A549 (cell line): ENCODE results near the gene TIMM44. TPM values are rescaled to one million over a fixed set of nuclear protein-coding genes. Genes with fewer than 3 reads are reported as not detected.

Experiments
- ATAC-seq, 2 experiments: fragments of 200-7000 bp in 1 of 2; fragments of >200 bp in 1 of 2; cut with Nextera tagmentation in 1 of 2; cut with Tn5 transposase in 1 of 2; 3 replicates each; pipeline versions ENCODE4 v1.8.0 to v1.9.1; 2018 to 2020; ENCODE audit warnings: mild to moderate bottlenecking in 1 of 2, moderate library complexity in 1 of 2
- CTCF ChIA-PET: fragments of 300-600 bp; sonication (Branson Sonifier 250); formaldehyde crosslinking; extraction: SDS; loops from one replicate; lab custom pipeline; 2021; ENCODE audit warnings: antibody characterized with exemption, inconsistent platforms; lab: Yijun Ruan, JAX
- POLR2A ChIA-PET: fragments of 350-600 bp; formaldehyde crosslinking; extraction: SDS; loops from one replicate; lab custom pipeline; 2021; ENCODE audit warnings: antibody characterized with exemption, inconsistent platforms; lab: Yijun Ruan, JAX
- DNase-seq, 2 experiments: peaks; one replicate each; pipeline versions ENCODE4 v3.0.0 to v3.0.0-alpha.2; 2011 to 2016; ENCODE audit warnings: low read depth in 1 of 2, low spot score in 1 of 2
- FAIRE-seq: peaks from 2 replicates; lab custom pipeline; 2011; peaks lifted over from hg19 to GRCh38; lab: Jason Lieb, UNC
- H3K27ac ChIP-seq, 2 experiments: fragments of >200 bp; sonication (Bioruptor Twin); formaldehyde crosslinking; 3 replicates each; pipeline ENCODE4 v1.5.1; 2016 to 2017
- H3K4me1 ChIP-seq: fragments of >200 bp; sonication (Bioruptor Twin); formaldehyde crosslinking; 3 replicates; pipeline ENCODE4 v1.6.1; 2016
- H3K4me2 ChIP-seq: fragments of >200 bp; sonication (Bioruptor Twin); formaldehyde crosslinking; 3 replicates; pipeline ENCODE4 v1.6.1; 2016
- H3K4me3 ChIP-seq: fragments of >200 bp; sonication (Bioruptor Twin); formaldehyde crosslinking; 3 replicates; pipeline ENCODE4 v1.5.1; 2016
- H3K9me3 ChIP-seq: fragments of >200 bp; sonication (Bioruptor Twin); formaldehyde crosslinking; 3 replicates; pipeline ENCODE4 v1.6.1; 2016
- CBX8 ChIP-seq: fragments of 200-600 bp; sonication (generic); IDR thresholded peaks from 2 replicates; pipeline ENCODE4 v1.6.1; 2016
- CEBPB ChIP-seq, 2 experiments: fragments of >200 bp in 1 of 2; sonication (Bioruptor Twin) in 1 of 2; formaldehyde crosslinking in 1 of 2; IDR thresholded peaks; 2 replicates each; pipeline ENCODE4 v1.6.1; 2012 to 2016
- CHD2 ChIP-seq: fragments of 150-350 bp; IDR thresholded peaks from 2 replicates; pipeline ENCODE4 v1.6.1; 2014; ENCODE audit warnings: low read length; ENCODE audit not compliant: partially characterized antibody
- CTCF ChIP-seq: fragments of >200 bp; sonication (Bioruptor Twin); formaldehyde crosslinking; IDR thresholded peaks from 3 replicates; pipeline ENCODE4 v1.5.1; 2016
- EHMT2 ChIP-seq: fragments of 200-600 bp; sonication (generic); IDR thresholded peaks from 2 replicates; pipeline ENCODE4 v1.6.1; 2016; ENCODE audit warnings: antibody characterized with exemption, low read depth, mild to moderate bottlenecking, moderate library complexity
- EP300 ChIP-seq, 2 experiments: fragments of >200 bp; sonication (Bioruptor Twin); formaldehyde crosslinking; IDR thresholded peaks; 2 replicates in 1 of 2; 3 replicates in 1 of 2; pipeline ENCODE4 v1.6.1; 2016 to 2017
- GATA3 ChIP-seq: IDR thresholded peaks from 2 replicates; pipeline ENCODE4 v1.6.1; 2012; ENCODE audit warnings: borderline replicate concordance
- HDAC2 ChIP-seq: fragments of 200-600 bp; sonication (generic); IDR thresholded peaks from 2 replicates; pipeline ENCODE4 v1.6.1; 2016
- HMGXB4 ChIP-seq: fragments of 250-450 bp; sonication (Bioruptor Pico); IDR thresholded peaks from 2 replicates; pipeline ENCODE4 v1.5.0; 2021; ENCODE audit warnings: mild to moderate bottlenecking, moderate library complexity, borderline replicate concordance
- HOXB13 ChIP-seq: fragments of 250-450 bp; sonication (Bioruptor Pico); IDR thresholded peaks from 2 replicates; pipeline ENCODE4 v1.5.0; 2020; ENCODE audit warnings: low read depth, mild to moderate bottlenecking, moderate library complexity
- MAZ ChIP-seq: fragments of 150-350 bp; IDR thresholded peaks from 2 replicates; pipeline ENCODE4 v1.6.1; 2014; ENCODE audit warnings: antibody characterized with exemption, low read depth, low read length, borderline replicate concordance
- MYC ChIP-seq: IDR thresholded peaks from 2 replicates; pipeline ENCODE4 v1.6.1; 2012; ENCODE audit warnings: mild to moderate bottlenecking, inconsistent platforms, low read length, improper control_type of control experiment, borderline replicate concordance
- NFE2L2 ChIP-seq: fragments of 150-350 bp; conservative IDR thresholded peaks from 2 replicates; pipeline ENCODE4 v1.6.1; 2014; ENCODE audit warnings: low read length
- NPAS2 ChIP-seq: fragments of 250-450 bp; sonication (Bioruptor Pico); IDR thresholded peaks from 2 replicates; pipeline ENCODE4 v1.8.0; 2022; ENCODE audit warnings: mild to moderate bottlenecking, moderate library complexity, borderline replicate concordance
- NR3C1 ChIP-seq: fragments of >200 bp; sonication (Bioruptor Twin); formaldehyde crosslinking; IDR thresholded peaks from 3 replicates; pipeline ENCODE4 v1.6.1; 2017
- PBX3 ChIP-seq: IDR thresholded peaks from 2 replicates; pipeline ENCODE4 v1.6.1; 2012
- PHF8 ChIP-seq: fragments of 200-600 bp; sonication (generic); IDR thresholded peaks from 2 replicates; pipeline ENCODE4 v1.6.1; 2016; ENCODE audit warnings: low read depth, mild to moderate bottlenecking, antibody characterized with exemption, moderate library complexity, borderline replicate concordance
- POLR2AphosphoS2 ChIP-seq: conservative IDR thresholded peaks from 2 replicates; pipeline ENCODE4 v1.6.1; 2012; ENCODE audit warnings: low read length, improper control_type of control experiment, inconsistent platforms
- RAD21 ChIP-seq, 2 experiments: fragments of >200 bp in 1 of 2; sonication (Bioruptor Twin) in 1 of 2; formaldehyde crosslinking in 1 of 2; IDR thresholded peaks in 1 of 2; conservative IDR thresholded peaks in 1 of 2; 2 replicates in 1 of 2; 3 replicates in 1 of 2; pipeline ENCODE4 v1.6.1; 2012 to 2018; ENCODE audit warnings: inconsistent platforms in 1 of 2
- SREBF2 ChIP-seq: fragments of 450-650 bp; IDR thresholded peaks from 2 replicates; pipeline ENCODE4 v1.6.1; 2014; ENCODE audit warnings: mild to moderate bottlenecking, moderate library complexity
- TFCP2L1 ChIP-seq: fragments of 250-450 bp; sonication (Bioruptor Pico); IDR thresholded peaks from 2 replicates; pipeline ENCODE4 v1.5.0; 2021; ENCODE audit warnings: mild to moderate bottlenecking
- TP53 ChIP-seq: fragments of 250-450 bp; sonication (Bioruptor Pico); IDR thresholded peaks from 2 replicates; pipeline ENCODE4 v1.5.0; 2021; ENCODE audit warnings: mild to moderate bottlenecking, moderate library complexity
- WGBS: methylation state at CpG from one replicate; pipeline ENCODE4 v1.1.6; 2017; ENCODE audit errors: missing lambda C conversion rate; 5-methylcytosine and 5-hydroxymethylcytosine counted together
- polyA plus RNA-seq, 4 experiments: library from polyadenylated mRNA; depleted of rRNA in 3 of 4; stranded (reverse); fragments of >200 nt; fragmentation: RNase III in 1 of 4; extraction: RNeasy Plus Mini Kit Qiagen cat#74134 plus additional on column Dnase treatment in 1 of 4; gene quantifications; 2 replicates in 3 of 4; 3 replicates in 1 of 4; pipeline ENCODE4 v1.2.3, GENCODE V29; 2011 to 2017
- TF ChIP-seq, protein P1 (sequence below): fragments of >200 bp; sonication (Bioruptor Twin); formaldehyde crosslinking; IDR thresholded peaks from 2 replicates; pipeline ENCODE4 v1.6.1; 2016
- TF ChIP-seq, protein P2 (sequence below): fragments of 450-650 bp; IDR thresholded peaks from 2 replicates; pipeline ENCODE4 v1.6.1; 2014; ENCODE audit warnings: antibody characterized with exemption

Gene TIMM44
- polyA plus RNA-seq, 2 of the 4 experiments (the other 2 are of a cell fraction) = 29.7 to 53.2 TPM

DNA sequence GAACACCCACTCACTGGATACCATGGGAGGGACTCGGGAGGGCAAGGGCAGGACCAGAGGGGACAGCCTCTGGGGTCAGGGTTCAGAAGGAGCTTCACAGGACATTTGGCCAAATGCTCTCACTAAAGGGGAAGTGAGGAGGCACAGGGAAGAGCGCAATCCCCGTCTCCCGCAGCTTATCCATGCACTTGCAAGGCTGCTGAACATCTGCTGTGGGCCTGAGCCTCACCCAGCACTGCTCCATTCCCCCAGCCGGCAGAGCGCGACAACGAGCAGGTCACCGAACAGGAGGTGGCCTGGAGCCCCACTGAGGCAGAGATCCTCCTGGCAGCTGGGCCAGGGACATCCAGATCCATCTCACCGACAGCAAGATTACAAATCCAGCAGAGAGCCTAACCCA lies 38.6 kb upstream of the TIMM44 start:
- DNase-seq = no peak
- POLR2A ChIA-PET = no interaction called here
- TF ChIP-seq NFE2L2 (no peak), EHMT2 (no peak), HMGXB4 (CRISPR knock-in tag) (no peak), RAD21 (conservative IDR thresholded peaks at IDR 0.05 in 1 of 2, IDR thresholded peaks at IDR 0.05 in 1 of 2) (no peak)
- TF ChIP-seq, all 56 proteins: peak for 0
- no peak overlapping the region for H3K27ac ChIP-seq
- no peak overlapping the region for H3K4me3 ChIP-seq
- ATAC-seq (no peak), FAIRE-seq (no peak)
- WGBS = 86% methylated on average over 8 of the region's 10 CpGs
- no peak overlapping the region for H3K4me2 ChIP-seq
- no peaks in the 10 kb centered on the region for H3K9me3 ChIP-seq
- CTCF ChIA-PET = interaction anchor here (1.1 kb wide), 1 partner anchor 20 kb away, joined by 3 read pairs; no protein-coding TSS in a partner anchor
- peaks cover 13% of the 10 kb centered on the region for H3K4me1 ChIP-seq

GRCh38 chr19:7981661-7982060 lies 38.2 kb upstream of the TIMM44 start:
- Histone ChIP-seq H3K4me1 (peaks cover 9% of the 10 kb centered on the region), H3K4me2 (no peak overlapping the region), H3K27ac (no peak overlapping the region), H3K9me3 (no peaks in the 10 kb centered on the region), H3K4me3 (no peak overlapping the region)
- POLR2A ChIA-PET = no interaction called here
- DNase-seq = no peak
- CTCF ChIA-PET = interaction anchor here (1.3 kb wide), 1 partner anchor 11 kb away, joined by 6 read pairs; no protein-coding TSS in a partner anchor
- TF ChIP-seq PBX3 = no peak
- TF ChIP-seq HDAC2 = no peak
- no peak for TF ChIP-seq EP300 (IDR thresholded peaks at IDR 0.05)
- no peak for TF ChIP-seq HOXB13 (CRISPR knock-in tag)
- no peak for TF ChIP-seq HMGXB4 (CRISPR knock-in tag)
- TF ChIP-seq TP53 (CRISPR knock-in tag) = no peak
- no peak for TF ChIP-seq CHD2
- no peak for TF ChIP-seq TFCP2L1 (CRISPR knock-in tag)
- TF ChIP-seq CEBPB (IDR thresholded peaks at IDR 0.05) = no peak
- TF ChIP-seq NR3C1 = no peak
- no peak for TF ChIP-seq POLR2AphosphoS2
- TF ChIP-seq NPAS2 (CRISPR knock-in tag) = no peak
- TF ChIP-seq CBX8 = no peak
- TF ChIP-seq PHF8 = no peak
- no peak for FAIRE-seq
- ATAC-seq = no peak
- WGBS = 98% methylated on average over 6 of the region's 7 CpGs

- ChIA-PET POLR2A (no interaction called here), CTCF (interaction anchor here (1.3 kb wide), 1 partner anchor 10 kb away, joined by 6 read pairs; no protein-coding TSS in a partner anchor)
- ATAC-seq = no peak
- no peak overlapping the region for H3K4me3 ChIP-seq
- FAIRE-seq = no peak
- peaks cover 4% of the 10 kb centered on the region for H3K4me1 ChIP-seq
- H3K4me2 ChIP-seq = no peak overlapping the region
- WGBS = 85% methylated on average over 7 of the region's 7 CpGs
- no peaks in the 10 kb centered on the region for H3K9me3 ChIP-seq
- no peak overlapping the region for H3K27ac ChIP-seq
- DNase-seq = no peak
- TF ChIP-seq MYC (no peak), MAZ (no peak), GATA3 (no peak), SREBF2 (no peak), NPAS2 (CRISPR knock-in tag) (no peak), CBX8 (no peak), PBX3 (no peak), CTCF (no peak), CEBPB (IDR thresholded peaks at IDR 0.05) (no peak)
- TF ChIP-seq, protein P1, sequence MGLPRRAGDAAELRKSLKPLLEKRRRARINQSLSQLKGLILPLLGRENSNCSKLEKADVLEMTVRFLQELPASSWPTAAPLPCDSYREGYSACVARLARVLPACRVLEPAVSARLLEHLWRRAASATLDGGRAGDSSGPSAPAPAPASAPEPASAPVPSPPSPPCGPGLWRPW = no peak
- TF ChIP-seq, protein P2, sequence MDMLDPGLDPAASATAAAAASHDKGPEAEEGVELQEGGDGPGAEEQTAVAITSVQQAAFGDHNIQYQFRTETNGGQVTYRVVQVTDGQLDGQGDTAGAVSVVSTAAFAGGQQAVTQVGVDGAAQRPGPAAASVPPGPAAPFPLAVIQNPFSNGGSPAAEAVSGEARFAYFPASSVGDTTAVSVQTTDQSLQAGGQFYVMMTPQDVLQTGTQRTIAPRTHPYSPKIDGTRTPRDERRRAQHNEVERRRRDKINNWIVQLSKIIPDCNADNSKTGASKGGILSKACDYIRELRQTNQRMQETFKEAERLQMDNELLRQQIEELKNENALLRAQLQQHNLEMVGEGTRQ = no peak
Measured at GRCh38 chr19:7981199-7981598, 37.7 kb upstream of the TIMM44 start.
